GM12891 (cell line): ENCODE data around the gene SAAL1.
A peak's percentile ranks its signal among the peaks of the same experiment; 100 is the strongest.

Experiments
- DNase-seq: peaks from one replicate; pipeline ENCODE4 v3.0.0; 2011; ENCODE audit warnings: low spot score; ENCODE audit not compliant: insufficient read length
- FAIRE-seq: peaks from 2 replicates; lab custom pipeline; 2011; peaks lifted over from hg19 to GRCh38; lab: Jason Lieb, UNC
- PAX5 ChIP-seq: IDR thresholded peaks from 2 replicates; pipeline ENCODE4 v1.6.1; 2011; ENCODE audit warnings: low read length, moderate library complexity, mild to moderate bottlenecking; ENCODE audit not compliant: insufficient read depth, severe bottlenecking
- POLR2A ChIP-seq: IDR thresholded peaks from 2 replicates; pipeline ENCODE4 v1.6.1; 2011; ENCODE audit warnings: low read depth, low read length, control low read depth
- POLR2AphosphoS5 ChIP-seq: IDR thresholded peaks from 2 replicates; pipeline ENCODE4 v1.6.1; 2011; ENCODE audit warnings: low read depth, low read length, control low read depth
- POU2F2 ChIP-seq: IDR thresholded peaks from 2 replicates; pipeline ENCODE4 v1.6.1; 2011; ENCODE audit warnings: low read depth, mild to moderate bottlenecking, control low read depth, low read length, moderate library complexity
- SPI1 ChIP-seq: IDR thresholded peaks from 2 replicates; pipeline ENCODE4 v1.6.1; 2011; ENCODE audit warnings: low read depth, low read length, control low read depth
- TAF1 ChIP-seq: IDR thresholded peaks from 2 replicates; pipeline ENCODE4 v1.6.1; 2011; ENCODE audit warnings: low read depth, low read length, control low read depth

Gene SAAL1

GRCh38 chr11:18115360-18116127 lies 9.7 kb upstream of the SAAL1 start:
- peak; percentile 89 for FAIRE-seq
- DNase-seq: peak; percentile 55
- no peak for TF ChIP-seq TAF1
- TF ChIP-seq SPI1: no peak
- no peak for TF ChIP-seq POLR2AphosphoS5
- TF ChIP-seq PAX5: no peak
- no peak for TF ChIP-seq POU2F2
- no peak for TF ChIP-seq POLR2A

- TF ChIP-seq SPI1: no peak
- no peak for TF ChIP-seq POLR2A
- TF ChIP-seq POU2F2: no peak
- TF ChIP-seq PAX5: no peak
- TF ChIP-seq POLR2AphosphoS5: no peak
- TF ChIP-seq TAF1: no peak
- DNase-seq: no peak
- FAIRE-seq: no peak
These were observed 5.1 kb upstream of the SAAL1 start for GRCh38 chr11:18111005-18111404.

DNA sequence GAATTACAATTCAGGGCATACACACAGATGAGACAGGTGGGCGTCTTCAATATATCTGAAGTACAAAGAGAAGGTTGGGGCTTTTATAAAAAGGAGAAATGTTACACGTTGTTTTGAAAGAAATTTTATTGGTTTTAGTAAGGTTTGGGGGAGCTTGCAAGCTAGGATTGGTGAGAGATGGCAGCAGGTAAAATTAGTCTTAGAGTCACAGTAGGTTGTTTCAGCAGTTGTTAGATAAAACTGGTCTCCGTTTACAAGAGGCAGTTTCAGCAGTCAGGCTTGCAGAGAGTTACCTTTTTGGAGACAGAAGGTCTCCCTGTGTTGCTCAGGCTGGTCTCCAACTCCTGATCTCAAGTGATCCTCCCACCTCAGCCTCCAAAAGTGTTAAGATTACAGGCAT lies 2.4 kb upstream of the SAAL1 start:
- DNase-seq (no peak), FAIRE-seq (no peak)
- TF ChIP-seq TAF1 (no peak), SPI1 (no peak), POLR2AphosphoS5 (no peak), POLR2A (no peak), POU2F2 (no peak)

- FAIRE-seq (no peak), DNase-seq (no peak)
- TF ChIP-seq TAF1: no peak
- no peak for TF ChIP-seq POU2F2
- no peak for TF ChIP-seq PAX5
- TF ChIP-seq POLR2A: no peak
- TF ChIP-seq SPI1: no peak
- TF ChIP-seq POLR2AphosphoS5: no peak
These were observed 806 bp upstream of the SAAL1 start for GRCh38 chr11:18106688-18107087.

- TF ChIP-seq POLR2A (no peak), POU2F2 (no peak), PAX5 (no peak), SPI1 (no peak), POLR2AphosphoS5 (no peak), TAF1 (no peak)
- no peak for FAIRE-seq
- no peak for DNase-seq
These were observed 638 bp downstream of the SAAL1 start for GRCh38 chr11:18105086-18105801.

GRCh38 chr11:18100926-18101656 lies 4.8 kb downstream of the SAAL1 start:
- TF ChIP-seq POU2F2: no peak
- TF ChIP-seq SPI1: 0 out of 2 replicates have a peak, but pooled peaks have one; percentile 12
- no peak for TF ChIP-seq TAF1
- TF ChIP-seq POLR2AphosphoS5: no peak
- no peak for TF ChIP-seq POLR2A
- peak; percentile 41 for FAIRE-seq
- no peak for DNase-seq

- no peak for FAIRE-seq
- no peak for DNase-seq
- TF ChIP-seq POU2F2 (no peak), SPI1 (no peak), POLR2A (no peak), TAF1 (no peak), POLR2AphosphoS5 (no peak), PAX5 (no peak)
These were observed 11.9 kb downstream of the SAAL1 start for GRCh38 chr11:18093959-18094358.

DNA sequence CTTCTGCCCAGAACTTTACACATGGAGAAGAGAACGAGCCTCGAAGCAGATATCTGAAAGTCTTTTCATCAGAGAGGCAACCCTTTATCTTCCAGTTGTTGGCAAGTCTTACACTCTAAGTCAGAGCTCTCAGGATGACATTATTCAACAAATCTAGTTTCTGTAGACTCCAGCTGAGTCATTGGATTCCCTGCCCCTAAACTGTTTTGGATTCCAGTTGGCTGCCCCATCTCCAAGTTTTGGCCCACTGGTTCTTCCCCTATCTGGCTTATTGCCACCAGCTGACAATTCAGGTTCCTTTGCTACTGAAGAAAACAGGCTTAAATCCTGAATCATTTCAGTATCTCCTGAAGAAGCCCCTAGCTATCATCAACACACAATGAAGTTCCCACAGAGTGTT lies 14.2 kb downstream of the SAAL1 start:
- no peak for FAIRE-seq
- no peak for DNase-seq
- TF ChIP-seq POU2F2 (no peak), TAF1 (no peak), PAX5 (no peak), POLR2AphosphoS5 (no peak), SPI1 (no peak)

DNA sequence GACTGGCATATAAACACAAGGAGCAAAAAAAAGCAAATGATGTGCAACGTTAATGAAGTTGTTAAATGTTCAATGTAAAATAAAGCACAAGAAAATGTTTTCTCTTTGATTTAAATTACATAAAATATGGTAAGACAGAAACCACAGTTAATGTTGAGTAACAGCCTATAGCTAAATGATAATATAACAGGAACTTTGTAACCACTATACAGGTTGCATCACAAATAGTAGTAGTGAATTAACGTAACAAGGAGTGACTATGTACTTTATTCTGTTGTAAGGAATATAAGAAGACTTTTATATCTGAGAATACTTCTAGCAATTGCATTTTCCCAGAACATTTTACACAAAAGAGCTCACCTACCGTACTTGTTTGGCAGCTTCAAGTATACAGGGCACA lies 16.9 kb downstream of the SAAL1 start:
- no peak for FAIRE-seq
- TF ChIP-seq SPI1 (no peak), TAF1 (no peak), POLR2A (no peak), POU2F2 (no peak), POLR2AphosphoS5 (no peak), PAX5 (no peak)
- DNase-seq: no peak

GRCh38 chr11:18088366-18088765 lies 17.5 kb downstream of the SAAL1 start:
- TF ChIP-seq TAF1 (no peak), POU2F2 (no peak)
- no peak for DNase-seq
- no peak for FAIRE-seq

DNA sequence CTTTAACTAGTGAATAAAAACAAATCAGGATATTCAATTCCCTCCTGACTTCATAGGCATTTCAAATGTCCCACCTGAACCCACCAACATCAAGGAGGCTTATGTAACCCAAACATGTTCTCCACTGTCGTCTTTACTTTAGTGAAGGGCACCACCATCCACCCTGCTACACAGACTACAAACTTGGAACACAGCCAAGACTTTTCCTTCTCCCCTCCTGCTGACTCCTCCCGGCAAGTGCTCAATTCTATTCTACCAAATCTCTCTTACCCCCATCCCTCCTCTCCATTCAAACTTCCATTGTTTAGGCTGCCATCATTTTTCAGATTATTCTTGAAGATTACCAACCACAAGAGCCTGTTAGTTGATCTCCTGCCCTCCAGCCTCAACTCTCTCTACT lies 24.3 kb downstream of the SAAL1 start:
- no peak for DNase-seq
- FAIRE-seq: no peak
- TF ChIP-seq SPI1: no peak
- TF ChIP-seq POLR2AphosphoS5: no peak
